ENCODE data around the gene FRMD1. TPM values are rescaled to one million over a fixed set of nuclear protein-coding genes. Genes with fewer than 3 reads are reported as not detected.

The FRMD1 gene
- total RNA-seq, 1 experiment from 2014 or later: not detected

DNA sequence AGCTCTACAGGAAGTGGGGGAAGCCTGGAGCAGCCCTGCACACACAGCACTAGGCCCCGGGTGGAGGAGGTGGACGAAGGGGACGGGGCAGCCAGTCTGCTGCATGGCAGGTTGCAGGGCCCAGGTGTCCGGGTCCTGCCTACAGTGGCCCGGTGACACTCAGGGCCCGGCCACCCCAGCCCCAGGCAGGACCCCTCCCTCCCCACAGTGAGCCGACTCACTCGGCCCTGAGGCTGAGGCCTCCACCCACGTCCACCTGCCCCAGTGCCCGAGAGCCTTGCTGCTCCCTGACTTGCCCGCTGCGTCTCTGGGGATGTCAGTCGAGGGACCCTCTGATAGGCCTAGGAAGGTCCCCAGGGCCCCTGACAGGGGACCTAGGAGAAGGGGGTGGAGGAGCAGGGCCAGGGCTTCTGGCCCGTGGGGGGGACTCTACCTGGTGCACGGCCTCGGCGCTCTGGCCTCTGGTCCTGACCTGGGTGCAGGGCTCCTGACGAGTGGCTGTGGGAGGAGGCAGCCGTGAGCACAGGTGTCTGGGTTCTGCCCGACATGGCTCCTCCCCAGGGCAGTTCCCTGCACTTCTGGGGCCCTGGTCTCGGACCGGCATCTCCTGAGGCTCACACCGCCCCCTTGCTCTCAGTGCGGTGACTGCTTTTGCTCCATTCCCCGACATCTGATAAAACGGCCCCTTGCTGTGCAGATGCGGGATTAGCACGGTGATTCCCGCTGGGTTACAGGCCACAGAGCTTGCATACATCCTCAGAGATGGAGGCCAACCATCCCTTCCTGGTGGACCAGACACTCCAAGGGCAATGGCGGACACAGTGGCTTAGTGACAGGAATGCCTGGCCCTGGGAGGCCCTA is 20.1 kb downstream of the FRMD1 start:
- no peaks in the 10 kb centered on the region for H3K9me3 ChIP-seq (ENCODE audit: control insufficient read depth in 1 of 2, insufficient read depth in 1 of 2, low read depth in 1 of 2, low read length in 2 of 2)
- intact Hi-C loops (cut with micrococcal nuclease): no loop called here
- H3K4me3 ChIP-seq (replicated peaks in 1 of 2; ENCODE audit: low read depth in 1 of 2, low read length in 2 of 2): no peak overlapping the region
- TF ChIP-seq ATF3 (IDR thresholded peaks at IDR 0.05) (no peak), TCF7L2 (IDR thresholded peaks at IDR 0.05; ENCODE audit: borderline replicate concordance, extremely low read depth, insufficient read depth, insufficient read length) (no peak), FOSL1 (IDR thresholded peaks at IDR 0.05; ENCODE audit: low read depth) (no peak), SP1 (IDR thresholded peaks at IDR 0.05; ENCODE audit: low read depth) (no peak), SRF (IDR thresholded peaks at IDR 0.05; ENCODE audit: low read depth) (no peak), ZFX (IDR thresholded peaks at IDR 0.05) (no peak), EZH2phosphoT487 (IDR thresholded peaks at IDR 0.05; ENCODE audit: borderline replicate concordance) (no peak), CBX3 (IDR thresholded peaks at IDR 0.05; ENCODE audit: low read depth) (no peak), EZH2 (IDR thresholded peaks at IDR 0.05) (no peak), CEBPB (IDR thresholded peaks at IDR 0.05; ENCODE audit: low read depth) (no peak), POLR2AphosphoS5 (IDR thresholded peaks at IDR 0.05; ENCODE audit: low read depth, low read length) (no peak), POLR2A (IDR thresholded peaks at IDR 0.05; ENCODE audit: borderline replicate concordance, extremely low read depth, insufficient read depth, insufficient read length) (no peak), JUND (IDR thresholded peaks at IDR 0.05) (no peak)
- TF ChIP-seq, protein P1, sequence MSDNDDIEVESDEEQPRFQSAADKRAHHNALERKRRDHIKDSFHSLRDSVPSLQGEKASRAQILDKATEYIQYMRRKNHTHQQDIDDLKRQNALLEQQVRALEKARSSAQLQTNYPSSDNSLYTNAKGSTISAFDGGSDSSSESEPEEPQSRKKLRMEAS (IDR thresholded peaks at IDR 0.05): no peak
- TF ChIP-seq, protein P2, sequence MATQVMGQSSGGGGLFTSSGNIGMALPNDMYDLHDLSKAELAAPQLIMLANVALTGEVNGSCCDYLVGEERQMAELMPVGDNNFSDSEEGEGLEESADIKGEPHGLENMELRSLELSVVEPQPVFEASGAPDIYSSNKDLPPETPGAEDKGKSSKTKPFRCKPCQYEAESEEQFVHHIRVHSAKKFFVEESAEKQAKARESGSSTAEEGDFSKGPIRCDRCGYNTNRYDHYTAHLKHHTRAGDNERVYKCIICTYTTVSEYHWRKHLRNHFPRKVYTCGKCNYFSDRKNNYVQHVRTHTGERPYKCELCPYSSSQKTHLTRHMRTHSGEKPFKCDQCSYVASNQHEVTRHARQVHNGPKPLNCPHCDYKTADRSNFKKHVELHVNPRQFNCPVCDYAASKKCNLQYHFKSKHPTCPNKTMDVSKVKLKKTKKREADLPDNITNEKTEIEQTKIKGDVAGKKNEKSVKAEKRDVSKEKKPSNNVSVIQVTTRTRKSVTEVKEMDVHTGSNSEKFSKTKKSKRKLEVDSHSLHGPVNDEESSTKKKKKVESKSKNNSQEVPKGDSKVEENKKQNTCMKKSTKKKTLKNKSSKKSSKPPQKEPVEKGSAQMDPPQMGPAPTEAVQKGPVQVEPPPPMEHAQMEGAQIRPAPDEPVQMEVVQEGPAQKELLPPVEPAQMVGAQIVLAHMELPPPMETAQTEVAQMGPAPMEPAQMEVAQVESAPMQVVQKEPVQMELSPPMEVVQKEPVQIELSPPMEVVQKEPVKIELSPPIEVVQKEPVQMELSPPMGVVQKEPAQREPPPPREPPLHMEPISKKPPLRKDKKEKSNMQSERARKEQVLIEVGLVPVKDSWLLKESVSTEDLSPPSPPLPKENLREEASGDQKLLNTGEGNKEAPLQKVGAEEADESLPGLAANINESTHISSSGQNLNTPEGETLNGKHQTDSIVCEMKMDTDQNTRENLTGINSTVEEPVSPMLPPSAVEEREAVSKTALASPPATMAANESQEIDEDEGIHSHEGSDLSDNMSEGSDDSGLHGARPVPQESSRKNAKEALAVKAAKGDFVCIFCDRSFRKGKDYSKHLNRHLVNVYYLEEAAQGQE (IDR thresholded peaks at IDR 0.05; ENCODE audit: low read depth): no peak
- TF ChIP-seq, protein P3, sequence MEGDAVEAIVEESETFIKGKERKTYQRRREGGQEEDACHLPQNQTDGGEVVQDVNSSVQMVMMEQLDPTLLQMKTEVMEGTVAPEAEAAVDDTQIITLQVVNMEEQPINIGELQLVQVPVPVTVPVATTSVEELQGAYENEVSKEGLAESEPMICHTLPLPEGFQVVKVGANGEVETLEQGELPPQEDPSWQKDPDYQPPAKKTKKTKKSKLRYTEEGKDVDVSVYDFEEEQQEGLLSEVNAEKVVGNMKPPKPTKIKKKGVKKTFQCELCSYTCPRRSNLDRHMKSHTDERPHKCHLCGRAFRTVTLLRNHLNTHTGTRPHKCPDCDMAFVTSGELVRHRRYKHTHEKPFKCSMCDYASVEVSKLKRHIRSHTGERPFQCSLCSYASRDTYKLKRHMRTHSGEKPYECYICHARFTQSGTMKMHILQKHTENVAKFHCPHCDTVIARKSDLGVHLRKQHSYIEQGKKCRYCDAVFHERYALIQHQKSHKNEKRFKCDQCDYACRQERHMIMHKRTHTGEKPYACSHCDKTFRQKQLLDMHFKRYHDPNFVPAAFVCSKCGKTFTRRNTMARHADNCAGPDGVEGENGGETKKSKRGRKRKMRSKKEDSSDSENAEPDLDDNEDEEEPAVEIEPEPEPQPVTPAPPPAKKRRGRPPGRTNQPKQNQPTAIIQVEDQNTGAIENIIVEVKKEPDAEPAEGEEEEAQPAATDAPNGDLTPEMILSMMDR (IDR thresholded peaks at IDR 0.05 in 2 of 3, conservative IDR thresholded peaks at IDR 0.05 in 1 of 3; ENCODE audit: borderline replicate concordance in 1 of 3, insufficient read depth in 1 of 3, low read depth in 2 of 3, low read length in 2 of 3): no peak
- ATAC-seq (no peak), DNase-seq (ENCODE audit: low read depth, low spot score) (no peak)
- no peak overlapping the region for H2AFZ ChIP-seq (ENCODE audit: low read depth, low read length, poor library complexity, severe bottlenecking)
- H3K79me2 ChIP-seq (ENCODE audit: insufficient read depth, low read length): no peaks in the 10 kb centered on the region
- no peak overlapping the region for H3K4me2 ChIP-seq (ENCODE audit: low read length)
- no peak overlapping the region for H3K27ac ChIP-seq (ENCODE audit: low read depth, low read length)
- no peaks in the 10 kb centered on the region for H3K4me1 ChIP-seq (ENCODE audit: control insufficient read depth in 1 of 2, insufficient read depth in 2 of 2, low read length in 2 of 2)
- ChIA-PET POLR2A (no interaction called here), CTCF (interaction anchor here (1.8 kb wide), 1 partner anchor 59 kb away, joined by 7 read pairs; no protein-coding TSS in a partner anchor), RAD21 (ENCODE audit: low non-redundant PET in 1 of 2, low total read pairs in 2 of 2, uncharacterized antibody in 2 of 2, unreplicated experiment in 2 of 2) (no interaction called here)
- H3K36me3 ChIP-seq (ENCODE audit: control insufficient read depth in 1 of 2, insufficient read depth in 2 of 2, low read length in 2 of 2): no peaks in the 10 kb centered on the region
- BruUV-seq (replicated peaks): no TSS peak
- H4K20me1 ChIP-seq (ENCODE audit: insufficient read depth): no peaks in the 10 kb centered on the region
- no peaks in the 10 kb centered on the region for H3K9me2 ChIP-seq (ENCODE audit: insufficient read depth)
- no peak overlapping the region for H3K9ac ChIP-seq (ENCODE audit: low read length)
- no peaks in the 10 kb centered on the region for H3K27me3 ChIP-seq (ENCODE audit: insufficient read depth, low read length)

Data from HCT116 (cell line).